Stomach (tissue), 4 donors: ENCODE results near the gene PITPNB.

Experiments used
- POLR2A ChIP-seq, 4 donors: fragments of 450-650 bp; IDR thresholded peaks; one replicate each; pipeline ENCODE4 v1.6.1; 2016; ENCODE audit warnings: antibody characterized with exemption in 4 of 4, control low read depth in 2 of 4, mild to moderate bottlenecking in 1 of 4, moderate library complexity in 1 of 4
- TF ChIP-seq, protein P1 (sequence below), 7 experiments: fragments of 450-650 bp in 4 of 7; fragments of 200-600 bp in 3 of 7; sonication (generic) in 3 of 7; IDR thresholded peaks; one replicate each; pipeline ENCODE4 v1.5.1; 2016 to 2019; ENCODE audit warnings: antibody characterized with exemption in 7 of 7, control low read depth in 2 of 7, mild to moderate bottlenecking in 1 of 7

DNA sequence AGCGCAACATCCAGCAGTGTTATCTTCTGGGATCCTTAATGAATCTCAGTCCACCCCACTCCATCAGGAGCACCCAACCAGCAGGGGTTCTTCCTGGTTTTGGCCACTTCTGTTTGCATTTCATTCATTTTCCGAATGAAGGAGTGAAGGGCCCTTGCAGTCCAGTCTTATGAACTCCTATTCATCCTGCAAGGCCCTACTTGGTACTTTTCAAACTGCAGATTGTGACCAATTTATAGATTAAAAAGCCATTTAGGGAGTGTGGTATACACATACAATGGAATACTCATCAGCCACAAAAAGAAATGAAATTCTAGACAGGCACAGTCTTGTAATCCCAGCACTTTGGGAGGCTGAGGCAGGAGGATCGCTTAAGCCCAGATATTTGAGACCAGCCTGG is 107.3 kb downstream of the PITPNB start:
- TF ChIP-seq, protein P1, sequence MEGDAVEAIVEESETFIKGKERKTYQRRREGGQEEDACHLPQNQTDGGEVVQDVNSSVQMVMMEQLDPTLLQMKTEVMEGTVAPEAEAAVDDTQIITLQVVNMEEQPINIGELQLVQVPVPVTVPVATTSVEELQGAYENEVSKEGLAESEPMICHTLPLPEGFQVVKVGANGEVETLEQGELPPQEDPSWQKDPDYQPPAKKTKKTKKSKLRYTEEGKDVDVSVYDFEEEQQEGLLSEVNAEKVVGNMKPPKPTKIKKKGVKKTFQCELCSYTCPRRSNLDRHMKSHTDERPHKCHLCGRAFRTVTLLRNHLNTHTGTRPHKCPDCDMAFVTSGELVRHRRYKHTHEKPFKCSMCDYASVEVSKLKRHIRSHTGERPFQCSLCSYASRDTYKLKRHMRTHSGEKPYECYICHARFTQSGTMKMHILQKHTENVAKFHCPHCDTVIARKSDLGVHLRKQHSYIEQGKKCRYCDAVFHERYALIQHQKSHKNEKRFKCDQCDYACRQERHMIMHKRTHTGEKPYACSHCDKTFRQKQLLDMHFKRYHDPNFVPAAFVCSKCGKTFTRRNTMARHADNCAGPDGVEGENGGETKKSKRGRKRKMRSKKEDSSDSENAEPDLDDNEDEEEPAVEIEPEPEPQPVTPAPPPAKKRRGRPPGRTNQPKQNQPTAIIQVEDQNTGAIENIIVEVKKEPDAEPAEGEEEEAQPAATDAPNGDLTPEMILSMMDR (IDR thresholded peaks at IDR 0.05), result no peak
- TF ChIP-seq POLR2A (IDR thresholded peaks at IDR 0.05), result no peak
